HEK293T (cell line): ENCODE results near the gene RASAL3.

ENCODE experiments used
- ARNT ChIP-seq: fragments of 450-650 bp; IDR thresholded peaks from 2 replicates; pipeline ENCODE4 v1.6.1; 2017; ENCODE audit warnings: mild to moderate bottlenecking
- ELF4 ChIP-seq: fragments of 450-650 bp; IDR thresholded peaks from 2 replicates; pipeline ENCODE4 v1.6.1; 2017; ENCODE audit warnings: antibody characterized with exemption
- FOXA1 ChIP-seq: fragments of 450-650 bp; IDR thresholded peaks from 2 replicates; pipeline ENCODE4 v1.6.1; 2016; ENCODE audit warnings: mild to moderate bottlenecking
- FOXK2 ChIP-seq: fragments of 450-650 bp; IDR thresholded peaks from 2 replicates; pipeline ENCODE4 v1.6.1; 2016; ENCODE audit warnings: mild to moderate bottlenecking
- FOXM1 ChIP-seq: fragments of 450-650 bp; IDR thresholded peaks from 2 replicates; pipeline ENCODE4 v1.6.1; 2017; ENCODE audit warnings: mild to moderate bottlenecking, borderline replicate concordance
- PKNOX1 ChIP-seq: fragments of 450-650 bp; IDR thresholded peaks from 2 replicates; pipeline ENCODE4 v1.6.1; 2016
- SP1 ChIP-seq: fragments of 450-650 bp; IDR thresholded peaks from 2 replicates; pipeline ENCODE4 v1.6.1; 2017
- TARDBP ChIP-seq: fragments of 450-650 bp; IDR thresholded peaks from 2 replicates; pipeline ENCODE4 v1.6.1; 2016
- ZNF384 ChIP-seq: fragments of 450-650 bp; IDR thresholded peaks from 2 replicates; pipeline ENCODE4 v1.6.1; 2016

- no peak for TF ChIP-seq FOXM1
- no peak for TF ChIP-seq PKNOX1
- no peak for TF ChIP-seq ARNT
- TF ChIP-seq FOXK2: no peak
- no peak for TF ChIP-seq ZNF384
- TF ChIP-seq ELF4: no peak
- TF ChIP-seq FOXA1: no peak
- TF ChIP-seq TARDBP: no peak
- no peak for TF ChIP-seq SP1
Measured at GRCh38 chr19:15424121-15424520, 40.2 kb downstream of the RASAL3 start.
